Prostate gland (tissue), 2 donors: ENCODE results near the gene SFN. TPM values are rescaled to one million over a fixed set of nuclear protein-coding genes. Genes with fewer than 3 reads are reported as not detected.
A peak's percentile ranks its signal among the peaks of the same experiment; 100 is the strongest.

ENCODE experiments used
- DNase-seq: peaks from one replicate; pipeline ENCODE4 v3.0.0-alpha.2; 2019; ENCODE audit warnings: low spot score
- H3K27ac ChIP-seq, 2 donors: fragments of 200-600 bp; sonication (generic); 2 replicates each; pipeline ENCODE4 v1.5.1; 2017 to 2019
- H3K27me3 ChIP-seq: fragments of 200-600 bp; sonication (generic); replicated peaks from 2 replicates; pipeline ENCODE4 v1.5.1; 2019; ENCODE audit not compliant: insufficient read depth
- H3K36me3 ChIP-seq, 2 donors: fragments of 200-600 bp; sonication (generic); 1 replicate in 1 of 2; 2 replicates in 1 of 2; pipeline versions ENCODE4 v1.5.1 to v1.8.1; 2017 to 2019
- H3K4me1 ChIP-seq: fragments of 200-600 bp; sonication (generic); replicated peaks from 2 replicates; pipeline ENCODE4 v1.5.1; 2019
- H3K4me3 ChIP-seq, 2 donors: fragments of 200-600 bp; sonication (generic); 2 replicates each; pipeline ENCODE4 v1.5.1; 2017 to 2019
- H3K9me3 ChIP-seq: fragments of 200-600 bp; sonication (generic); 2 replicates; pipeline ENCODE4 v1.5.1; 2017
- POLR2A ChIP-seq: fragments of 450-650 bp; IDR thresholded peaks from one replicate; pipeline ENCODE4 v1.6.1; 2016; ENCODE audit warnings: antibody characterized with exemption, mild to moderate bottlenecking
- POLR2AphosphoS5 ChIP-seq: sonication (generic); formaldehyde crosslinking; IDR thresholded peaks from one replicate; pipeline ENCODE4 v1.6.1; 2017; ENCODE audit warnings: antibody characterized with exemption
- WGBS: methylation state at CpG from one replicate; pipeline ENCODE4 v1.1.5; 2018; 5-methylcytosine and 5-hydroxymethylcytosine counted together
- intact Hi-C: fragments of 100-400 bp; cut with DNase I; formaldehyde crosslinking; loops from one replicate; pipeline ENCODE4 v1.14.2; 2022
- total RNA-seq, 2 donors: library from RNA; depleted of rRNA; stranded (reverse); fragments of >200 nt; gene quantifications; one replicate each; pipeline ENCODE4 v1.1.0, GENCODE V29; 2016
- TF ChIP-seq, protein P1 (sequence below), 4 experiments: fragments of 200-600 bp in 2 of 4; fragments of 450-650 bp in 2 of 4; sonication (generic) in 2 of 4; IDR thresholded peaks; 1 replicate in 3 of 4; 2 replicates in 1 of 4; pipeline ENCODE4 v1.5.1; 2016 to 2019; ENCODE audit warnings: antibody characterized with exemption in 4 of 4, mild to moderate bottlenecking in 2 of 4, moderate library complexity in 2 of 4

SFN gene
- total RNA-seq, 2 donors from 2014 or later = 39.2 to 80.7 TPM

DNA sequence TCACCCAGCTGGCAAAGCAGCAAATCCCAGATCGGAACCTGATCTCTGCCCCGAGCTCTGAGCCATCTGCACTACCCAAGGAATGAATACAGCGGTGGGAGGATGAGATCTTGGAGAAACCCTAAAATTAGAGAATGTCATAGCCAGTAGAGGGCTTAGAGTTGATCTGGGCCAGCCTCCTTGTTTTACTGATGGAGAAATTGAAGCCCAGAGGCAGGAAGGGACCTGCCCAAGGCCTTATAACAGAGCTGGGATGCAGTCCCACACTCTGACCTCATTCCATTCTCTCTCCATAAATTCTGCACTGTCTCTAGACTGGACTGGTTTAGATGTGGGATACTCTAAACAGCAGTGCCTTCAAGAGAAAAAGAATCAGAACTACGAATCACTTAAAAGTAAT, 4.8 kb upstream of the SFN start:
- 33% methylated on average over 4 of the region's 4 CpGs for WGBS
- Histone ChIP-seq H3K36me3 (no peaks in the 10 kb centered on the region), H3K27ac (peak overlapping the region; percentile 6 to 85), H3K4me3 (no peak overlapping the region), H3K27me3 (no peaks in the 10 kb centered on the region), H3K9me3 (no peaks in the 10 kb centered on the region), H3K4me1 (peaks cover 28% of the 10 kb centered on the region)
- no peak for DNase-seq
- intact Hi-C loops = no loop called here
- peak; percentile 19 for TF ChIP-seq POLR2AphosphoS5
- TF ChIP-seq, protein P1, sequence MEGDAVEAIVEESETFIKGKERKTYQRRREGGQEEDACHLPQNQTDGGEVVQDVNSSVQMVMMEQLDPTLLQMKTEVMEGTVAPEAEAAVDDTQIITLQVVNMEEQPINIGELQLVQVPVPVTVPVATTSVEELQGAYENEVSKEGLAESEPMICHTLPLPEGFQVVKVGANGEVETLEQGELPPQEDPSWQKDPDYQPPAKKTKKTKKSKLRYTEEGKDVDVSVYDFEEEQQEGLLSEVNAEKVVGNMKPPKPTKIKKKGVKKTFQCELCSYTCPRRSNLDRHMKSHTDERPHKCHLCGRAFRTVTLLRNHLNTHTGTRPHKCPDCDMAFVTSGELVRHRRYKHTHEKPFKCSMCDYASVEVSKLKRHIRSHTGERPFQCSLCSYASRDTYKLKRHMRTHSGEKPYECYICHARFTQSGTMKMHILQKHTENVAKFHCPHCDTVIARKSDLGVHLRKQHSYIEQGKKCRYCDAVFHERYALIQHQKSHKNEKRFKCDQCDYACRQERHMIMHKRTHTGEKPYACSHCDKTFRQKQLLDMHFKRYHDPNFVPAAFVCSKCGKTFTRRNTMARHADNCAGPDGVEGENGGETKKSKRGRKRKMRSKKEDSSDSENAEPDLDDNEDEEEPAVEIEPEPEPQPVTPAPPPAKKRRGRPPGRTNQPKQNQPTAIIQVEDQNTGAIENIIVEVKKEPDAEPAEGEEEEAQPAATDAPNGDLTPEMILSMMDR (IDR thresholded peaks at IDR 0.05) = no peak
- no peak for TF ChIP-seq POLR2A

DNA sequence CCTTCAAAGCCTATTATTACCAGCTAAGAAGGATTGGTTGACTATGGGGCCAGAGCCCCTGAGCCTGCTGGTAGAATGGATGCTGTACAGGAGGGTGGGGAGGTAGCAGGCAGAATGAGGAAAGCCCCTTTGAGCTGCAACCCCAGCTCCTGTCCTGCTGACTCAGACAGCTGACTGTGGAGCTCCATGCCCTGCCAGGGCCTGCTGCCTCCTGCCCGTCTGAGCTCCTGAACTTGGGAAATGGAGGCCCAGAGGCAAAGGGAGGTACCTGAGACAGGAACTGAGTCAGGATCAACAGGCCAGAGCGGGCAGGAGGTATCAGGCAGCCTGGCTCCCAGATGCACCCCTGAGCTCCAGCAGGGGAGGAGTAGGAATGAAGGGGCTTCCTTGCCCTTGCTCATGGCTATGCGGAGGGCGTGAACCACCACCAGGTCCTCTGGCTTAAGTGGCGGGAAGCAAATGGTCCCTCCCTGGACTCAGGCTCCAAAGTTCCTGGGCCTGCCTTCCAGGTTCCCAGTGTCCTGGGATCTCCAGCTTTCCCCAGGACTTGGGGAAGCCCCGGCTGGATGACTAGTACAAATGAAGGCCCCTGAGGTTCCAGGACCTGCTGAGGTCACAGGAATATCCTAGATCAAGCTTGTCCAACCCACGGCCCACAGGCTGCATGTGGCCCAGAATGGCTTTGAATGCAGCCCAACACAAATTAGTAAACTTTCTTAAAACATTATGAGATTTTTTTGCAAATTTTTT, 3.9 kb upstream of the SFN start:
- DNase-seq = no peak
- H3K4me3 ChIP-seq = no peak overlapping the region
- H3K4me1 ChIP-seq = peaks cover 28% of the 10 kb centered on the region
- H3K27me3 ChIP-seq = no peaks in the 10 kb centered on the region
- H3K36me3 ChIP-seq = no peaks in the 10 kb centered on the region
- WGBS = 84% methylated on average over 7 of the region's 7 CpGs
- no peaks in the 10 kb centered on the region for H3K9me3 ChIP-seq
- peak overlapping the region; percentile 6 to 85 for H3K27ac ChIP-seq
- intact Hi-C loops = no loop called here
- TF ChIP-seq, protein P1 (IDR thresholded peaks at IDR 0.05) = no peak
- TF ChIP-seq POLR2AphosphoS5 (no peak), POLR2A (no peak)

DNA sequence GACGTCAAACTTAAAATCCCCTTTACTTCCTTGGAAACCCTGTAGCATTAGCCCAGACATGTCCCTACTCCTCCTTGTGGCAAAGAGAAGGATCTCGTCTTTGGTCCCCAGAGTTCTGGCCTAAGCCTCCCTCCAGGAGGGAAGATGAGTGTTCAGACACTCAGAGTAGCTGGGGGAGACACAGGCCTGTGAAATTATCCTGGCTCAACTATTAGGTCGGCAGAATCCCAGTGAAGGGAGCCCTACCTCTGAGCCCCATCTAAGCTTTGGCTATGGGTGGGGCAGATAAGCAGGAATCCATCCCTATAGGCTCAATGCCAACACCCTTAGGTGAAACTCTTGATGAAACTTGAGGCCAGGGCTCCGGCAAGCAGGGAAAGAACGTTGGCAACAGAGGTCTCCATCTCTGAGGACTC, 1.7 kb upstream of the SFN start:
- DNase-seq = no peak
- peaks cover 20% of the 10 kb centered on the region for H3K4me1 ChIP-seq
- H3K27me3 ChIP-seq = no peaks in the 10 kb centered on the region
- intact Hi-C loops = loop anchor here (10.0 kb wide), 1 partner anchor 166 kb away; the partner anchor contains the start of gene ARID1A
- H3K27ac ChIP-seq = peak overlapping the region; percentile 99
- 38% methylated on average over 5 of the region's 5 CpGs for WGBS
- H3K4me3 ChIP-seq = no peak overlapping the region
- no peaks in the 10 kb centered on the region for H3K9me3 ChIP-seq
- no peaks in the 10 kb centered on the region for H3K36me3 ChIP-seq
- TF ChIP-seq, protein P1 (IDR thresholded peaks at IDR 0.05) = peak in 1 of 4 experiments; percentile 22
- no peak for TF ChIP-seq POLR2AphosphoS5

DNA sequence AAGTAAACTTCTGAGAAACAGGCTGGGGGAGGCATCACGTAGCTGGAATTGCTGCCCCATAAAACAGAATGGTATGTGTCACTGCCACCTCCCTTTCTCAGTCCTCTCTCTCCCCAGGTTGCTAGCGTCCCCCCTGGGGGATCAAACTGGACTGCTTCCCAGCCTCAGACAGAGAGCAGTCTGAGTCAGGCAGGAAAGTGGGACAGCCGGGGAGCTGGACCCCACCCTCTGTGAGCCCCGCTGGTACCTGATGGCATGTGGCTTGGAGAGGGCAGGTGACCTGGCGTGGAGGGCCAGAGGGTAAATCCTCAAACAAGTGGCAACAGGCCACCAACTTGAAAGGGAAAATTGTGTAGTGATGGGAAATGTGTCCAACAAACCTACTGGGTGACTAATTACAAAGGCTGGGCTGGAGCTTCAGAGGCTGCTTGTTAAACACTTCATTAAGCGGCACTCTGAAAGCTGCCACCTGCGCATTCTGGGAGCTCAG, 1.0 kb upstream of the SFN start:
- no peak for TF ChIP-seq POLR2AphosphoS5
- TF ChIP-seq, protein P1 (IDR thresholded peaks at IDR 0.05) = no peak
- no peak for TF ChIP-seq POLR2A
- H3K4me3 ChIP-seq = no peak overlapping the region
- H3K36me3 ChIP-seq = no peaks in the 10 kb centered on the region
- H3K27me3 ChIP-seq = no peaks in the 10 kb centered on the region
- peak overlapping the region; percentile 99 for H3K27ac ChIP-seq
- H3K4me1 ChIP-seq = peaks cover 14% of the 10 kb centered on the region
- H3K9me3 ChIP-seq = no peaks in the 10 kb centered on the region
- DNase-seq = no peak
- WGBS = 35% methylated on average over 7 of the region's 7 CpGs
- intact Hi-C loops = loop anchor here (10.0 kb wide), 1 partner anchor 167 kb away; the partner anchor contains the start of gene ARID1A

DNA sequence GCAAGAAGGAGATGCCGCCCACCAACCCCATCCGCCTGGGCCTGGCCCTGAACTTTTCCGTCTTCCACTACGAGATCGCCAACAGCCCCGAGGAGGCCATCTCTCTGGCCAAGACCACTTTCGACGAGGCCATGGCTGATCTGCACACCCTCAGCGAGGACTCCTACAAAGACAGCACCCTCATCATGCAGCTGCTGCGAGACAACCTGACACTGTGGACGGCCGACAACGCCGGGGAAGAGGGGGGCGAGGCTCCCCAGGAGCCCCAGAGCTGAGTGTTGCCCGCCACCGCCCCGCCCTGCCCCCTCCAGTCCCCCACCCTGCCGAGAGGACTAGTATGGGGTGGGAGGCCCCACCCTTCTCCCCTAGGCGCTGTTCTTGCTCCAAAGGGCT, 732 bp downstream of the SFN start:
- DNase-seq = no peak
- Histone ChIP-seq H3K4me3 (peak overlapping the region; percentile 39 to 59), H3K9me3 (no peaks in the 10 kb centered on the region), H3K27ac (peak overlapping the region; percentile 99), H3K27me3 (no peaks in the 10 kb centered on the region), H3K36me3 (no peaks in the 10 kb centered on the region), H3K4me1 (peaks cover 7% of the 10 kb centered on the region)
- WGBS = 37% methylated on average over 20 of the region's 20 CpGs
- intact Hi-C loops = loop anchor here (10.0 kb wide), 1 partner anchor 169 kb away; the partner anchor contains the start of gene ARID1A
- TF ChIP-seq POLR2A (no peak), POLR2AphosphoS5 (no peak)
- TF ChIP-seq, protein P1 (IDR thresholded peaks at IDR 0.05) = no peak
